ENCODE data around the gene NMT2.

Gene NMT2

GRCh38 chr10:15106352-15107013 is 62.0 kb downstream of the NMT2 start:
- peaks cover 6% of the 10 kb centered on the region for H3K4me1 Mint-ChIP-seq (ENCODE audit: low read depth)
- H3K36me3 Mint-ChIP-seq = peaks cover 7% of the 10 kb centered on the region

GRCh38 chr10:15103513-15103912 is 65.0 kb downstream of the NMT2 start:
- Mint-ChIP-seq H3K36me3 (peaks cover 5% of the 10 kb centered on the region), H3K27ac (peak overlapping the region; percentile 28), H3K4me1 (ENCODE audit: low read depth) (peaks cover 23% of the 10 kb centered on the region), H3K9me3 (ENCODE audit: low read depth) (no peaks in the 10 kb centered on the region), H3K27me3 (no peaks in the 10 kb centered on the region), H3K4me3 (no peak overlapping the region)

More at GRCh38 chr10:15106352-15107013, 62.0 kb downstream of the NMT2 start:
- no peak overlapping the region for H3K4me3 Mint-ChIP-seq
- no peaks in the 10 kb centered on the region for H3K9me3 Mint-ChIP-seq (ENCODE audit: low read depth)
- H3K27me3 Mint-ChIP-seq = no peaks in the 10 kb centered on the region
- peak overlapping the region; percentile 35 for H3K27ac Mint-ChIP-seq

DNA sequence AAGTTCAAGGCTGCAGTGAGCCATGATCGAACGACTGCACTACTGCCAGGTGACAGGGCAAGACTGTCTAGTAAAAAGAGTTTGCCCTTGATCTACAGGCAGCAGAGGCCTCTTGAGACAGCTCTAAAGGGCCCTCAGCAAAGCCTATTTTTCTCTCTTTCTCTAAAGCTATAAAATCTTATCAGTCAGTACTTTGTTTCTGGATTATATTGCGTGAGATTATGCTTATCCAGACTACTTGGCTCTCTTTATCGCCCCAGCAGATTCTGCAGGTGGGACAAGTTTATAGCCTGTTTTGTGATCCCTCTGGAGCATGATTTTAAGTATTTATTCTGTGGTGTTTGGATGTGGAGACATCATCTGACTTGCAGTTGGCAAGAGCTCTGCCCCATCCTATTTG is 68.6 kb downstream of the NMT2 start:
- no peaks in the 10 kb centered on the region for H3K27me3 Mint-ChIP-seq
- peaks cover 29% of the 10 kb centered on the region for H3K4me1 Mint-ChIP-seq (ENCODE audit: low read depth)
- H3K4me3 Mint-ChIP-seq = peak overlapping the region; percentile 72
- peak overlapping the region; percentile 83 for H3K27ac Mint-ChIP-seq
- H3K9me3 Mint-ChIP-seq (ENCODE audit: low read depth) = no peaks in the 10 kb centered on the region
- H3K36me3 Mint-ChIP-seq = peaks cover 3% of the 10 kb centered on the region

DNA sequence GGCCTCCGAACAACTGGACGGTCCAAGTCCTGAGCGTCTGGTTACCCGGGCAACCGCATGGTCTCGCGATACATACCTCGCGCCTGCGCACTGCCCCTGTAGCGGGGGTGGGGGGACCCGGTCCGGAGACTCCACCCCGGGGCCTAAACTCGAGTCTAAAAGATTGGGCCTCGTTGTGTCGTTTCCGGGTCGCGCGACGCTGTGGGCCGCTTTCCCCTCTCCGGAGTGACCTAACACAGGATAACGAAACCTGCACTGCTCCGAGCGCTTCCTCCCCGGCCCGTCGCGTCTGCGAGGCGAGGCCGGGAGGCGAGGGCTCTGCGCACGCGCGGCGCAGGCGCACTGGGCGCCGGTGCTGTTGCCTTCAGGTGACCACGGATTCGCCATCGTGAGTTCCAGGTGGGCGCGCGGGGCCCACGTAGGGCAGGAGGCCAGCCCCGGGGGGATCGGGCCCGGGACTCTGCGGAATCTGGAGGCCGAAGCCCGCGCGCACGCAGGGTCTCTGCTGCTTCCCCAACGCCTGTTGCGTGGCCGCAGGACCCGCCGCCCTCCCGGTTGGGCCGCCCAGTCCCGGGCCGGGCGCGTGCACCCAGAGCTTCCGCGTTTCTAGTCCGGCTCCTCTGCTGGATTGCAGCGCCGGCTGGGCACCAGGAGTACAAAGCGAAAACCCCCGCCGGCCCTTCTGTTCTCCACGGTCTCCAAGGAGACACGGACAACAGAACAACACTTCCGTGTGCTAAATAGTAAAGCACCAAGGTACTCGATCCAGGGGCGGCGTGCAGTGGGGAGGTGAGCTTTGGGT is 71.3 kb downstream of the NMT2 start, which contains the start of gene RPP38:
TSS of gene RPP38 (plus strand) at position 345 of the 802 bp plus-strand sequence. CDS start 5,960 bp downstream, outside the sequence.
- Mint-ChIP-seq H3K27me3 (no peaks in the 10 kb centered on the region), H3K4me3 (peak within 1 kb of the TSS; percentile 99), H3K4me1 (ENCODE audit: low read depth) (peaks cover 29% of the 10 kb centered on the region), H3K27ac (peak within 1 kb of the TSS; percentile 98), H3K9me3 (ENCODE audit: low read depth) (no peaks in the 10 kb centered on the region), H3K36me3 (peaks cover 2% of the 10 kb centered on the region)

GRCh38 chr10:15096661-15097010 is 71.9 kb downstream of the NMT2 start:
- H3K27ac Mint-ChIP-seq = peak overlapping the region; percentile 80
- H3K4me1 Mint-ChIP-seq (ENCODE audit: low read depth) = peaks cover 29% of the 10 kb centered on the region
- peak overlapping the region; percentile 99 for H3K4me3 Mint-ChIP-seq
- no peaks in the 10 kb centered on the region for H3K9me3 Mint-ChIP-seq (ENCODE audit: low read depth)
- no peaks in the 10 kb centered on the region for H3K27me3 Mint-ChIP-seq
- peaks cover 2% of the 10 kb centered on the region for H3K36me3 Mint-ChIP-seq

- Mint-ChIP-seq H3K36me3 (no peaks in the 10 kb centered on the region), H3K27ac (no peak overlapping the region), H3K27me3 (no peaks in the 10 kb centered on the region), H3K4me3 (no peak overlapping the region), H3K4me1 (ENCODE audit: low read depth) (peaks cover 12% of the 10 kb centered on the region), H3K9me3 (ENCODE audit: low read depth) (no peaks in the 10 kb centered on the region)
Measured at GRCh38 chr10:15092855-15093408, 75.6 kb downstream of the NMT2 start.

DNA sequence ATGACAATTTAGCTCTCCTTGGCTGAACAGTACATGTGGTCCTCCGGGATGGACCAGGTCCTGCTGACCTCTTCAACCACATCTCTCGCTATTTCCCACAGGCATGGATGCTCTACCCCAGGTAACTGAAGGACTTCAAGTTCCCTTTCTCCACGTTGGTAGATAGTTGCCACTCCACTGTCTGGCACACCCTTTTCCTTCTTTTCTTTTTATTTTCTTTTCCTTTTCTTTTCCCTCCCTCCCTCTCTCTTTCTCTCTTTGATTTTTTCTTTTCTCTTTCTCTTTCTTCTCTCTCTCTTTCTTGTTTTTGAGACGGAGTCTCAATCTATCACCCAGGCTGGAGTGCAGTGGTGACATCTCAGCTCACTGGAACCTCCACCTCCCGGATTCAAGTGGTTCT is 77.1 kb downstream of the NMT2 start:
- H3K36me3 Mint-ChIP-seq = no peaks in the 10 kb centered on the region
- H3K27ac Mint-ChIP-seq = no peak overlapping the region
- H3K9me3 Mint-ChIP-seq (ENCODE audit: low read depth) = no peaks in the 10 kb centered on the region
- no peaks in the 10 kb centered on the region for H3K27me3 Mint-ChIP-seq
- H3K4me1 Mint-ChIP-seq (ENCODE audit: low read depth) = peaks cover 3% of the 10 kb centered on the region
- H3K4me3 Mint-ChIP-seq = no peak overlapping the region

GRCh38 chr10:15088428-15089261 is 79.8 kb downstream of the NMT2 start, which contains the start of gene ACBD7:
Gene ACBD7, minus strand, starts transcription at chr10:15088776. Its CDS starts 48 bp downstream, at chr10:15088728.
- no peaks in the 10 kb centered on the region for H3K27me3 Mint-ChIP-seq
- H3K36me3 Mint-ChIP-seq = no peaks in the 10 kb centered on the region
- peaks cover 2% of the 10 kb centered on the region for H3K4me1 Mint-ChIP-seq (ENCODE audit: low read depth)
- peak within 1 kb of the TSS; percentile 74 for H3K4me3 Mint-ChIP-seq
- H3K27ac Mint-ChIP-seq = no peak within 1 kb of the TSS
- no peaks in the 10 kb centered on the region for H3K9me3 Mint-ChIP-seq (ENCODE audit: low read depth)

DNA sequence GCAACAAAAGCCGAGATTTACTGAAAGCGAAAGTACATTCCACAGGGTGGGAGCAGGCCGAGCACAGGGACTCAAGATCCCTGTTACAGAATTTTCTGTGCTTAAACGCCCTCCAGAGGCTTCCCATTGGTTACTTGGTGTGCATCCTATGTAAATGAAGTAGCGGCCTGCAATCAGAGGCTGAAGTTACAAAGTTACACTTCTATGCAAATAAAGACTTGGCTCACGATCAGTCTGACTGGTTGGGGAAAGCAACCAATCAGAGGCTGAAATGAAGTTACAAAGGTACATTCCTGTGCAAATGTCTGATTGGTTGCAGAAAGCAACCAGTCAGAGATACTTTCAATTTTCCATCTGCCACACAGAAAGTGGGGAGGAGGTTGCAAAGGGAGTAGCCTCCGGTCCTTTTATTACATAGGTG is 84.0 kb downstream of the NMT2 start:
- H3K27me3 Mint-ChIP-seq = no peaks in the 10 kb centered on the region
- no peak overlapping the region for H3K4me3 Mint-ChIP-seq
- H3K27ac Mint-ChIP-seq = no peak overlapping the region
- no peaks in the 10 kb centered on the region for H3K9me3 Mint-ChIP-seq (ENCODE audit: low read depth)
- H3K4me1 Mint-ChIP-seq (ENCODE audit: low read depth) = peaks cover 2% of the 10 kb centered on the region
- no peaks in the 10 kb centered on the region for H3K36me3 Mint-ChIP-seq

GRCh38 chr10:15083674-15084501 is 84.6 kb downstream of the NMT2 start:
- no peak overlapping the region for H3K27ac Mint-ChIP-seq
- peaks cover 2% of the 10 kb centered on the region for H3K4me1 Mint-ChIP-seq (ENCODE audit: low read depth)
- no peaks in the 10 kb centered on the region for H3K36me3 Mint-ChIP-seq
- H3K9me3 Mint-ChIP-seq (ENCODE audit: low read depth) = no peaks in the 10 kb centered on the region
- no peak overlapping the region for H3K4me3 Mint-ChIP-seq
- no peaks in the 10 kb centered on the region for H3K27me3 Mint-ChIP-seq

DNA sequence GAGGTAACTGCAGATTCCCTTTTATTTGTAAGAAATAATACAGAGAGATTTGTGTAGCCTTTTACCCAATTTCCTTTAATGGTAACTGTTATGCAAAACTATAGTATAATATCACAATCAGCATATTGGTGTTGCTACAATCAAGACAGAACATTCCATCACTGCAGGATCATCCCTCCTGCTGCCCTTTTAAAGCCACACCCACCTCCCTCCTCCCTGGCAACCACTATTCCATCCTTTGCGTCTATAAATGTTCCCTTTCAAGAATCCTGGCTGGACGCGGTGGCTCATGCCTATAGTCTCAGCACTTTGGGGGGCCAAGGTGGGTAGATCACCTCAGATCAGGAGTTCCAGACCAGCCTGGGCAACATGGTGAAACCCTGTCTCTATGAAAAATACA is 93.1 kb downstream of the NMT2 start:
- H3K27me3 Mint-ChIP-seq = peaks cover 3% of the 10 kb centered on the region
- H3K36me3 Mint-ChIP-seq = no peaks in the 10 kb centered on the region
- no peaks in the 10 kb centered on the region for H3K4me1 Mint-ChIP-seq (ENCODE audit: low read depth)
- H3K4me3 Mint-ChIP-seq = no peak overlapping the region
- H3K27ac Mint-ChIP-seq = no peak overlapping the region
- H3K9me3 Mint-ChIP-seq (ENCODE audit: low read depth) = no peaks in the 10 kb centered on the region

- Mint-ChIP-seq H3K4me3 (no peak overlapping the region), H3K27ac (no peak overlapping the region), H3K4me1 (ENCODE audit: low read depth) (no peaks in the 10 kb centered on the region), H3K27me3 (peaks cover 3% of the 10 kb centered on the region), H3K9me3 (ENCODE audit: low read depth) (no peaks in the 10 kb centered on the region), H3K36me3 (no peaks in the 10 kb centered on the region)
Measured at GRCh38 chr10:15072358-15072757, 96.1 kb downstream of the NMT2 start.

DNA sequence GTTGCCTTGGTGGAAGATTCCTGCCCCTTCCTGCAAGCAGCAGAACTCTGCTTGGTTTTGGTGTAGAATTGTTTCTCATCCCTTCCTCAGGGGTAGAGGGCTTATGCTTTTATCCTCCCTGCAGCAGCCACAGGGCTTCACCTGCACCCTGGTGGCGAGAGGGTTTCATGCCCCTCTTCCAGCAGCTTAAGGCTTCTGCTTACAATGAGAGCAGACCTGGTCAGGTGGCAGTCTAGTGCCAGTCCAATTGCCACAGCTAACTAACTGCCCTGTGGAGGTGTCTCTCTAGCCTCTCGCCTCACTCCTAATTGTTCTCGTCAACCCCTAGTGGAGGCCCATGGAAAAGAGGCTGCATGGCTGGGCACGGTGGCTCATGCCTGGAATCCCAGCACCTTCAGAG is 99.3 kb downstream of the NMT2 start:
- H3K27me3 Mint-ChIP-seq = peaks cover 7% of the 10 kb centered on the region
- H3K27ac Mint-ChIP-seq = no peak overlapping the region
- peaks cover 5% of the 10 kb centered on the region for H3K9me3 Mint-ChIP-seq (ENCODE audit: low read depth)
- H3K4me3 Mint-ChIP-seq = no peak overlapping the region
- H3K36me3 Mint-ChIP-seq = peaks cover 6% of the 10 kb centered on the region
- no peaks in the 10 kb centered on the region for H3K4me1 Mint-ChIP-seq (ENCODE audit: low read depth)

DNA sequence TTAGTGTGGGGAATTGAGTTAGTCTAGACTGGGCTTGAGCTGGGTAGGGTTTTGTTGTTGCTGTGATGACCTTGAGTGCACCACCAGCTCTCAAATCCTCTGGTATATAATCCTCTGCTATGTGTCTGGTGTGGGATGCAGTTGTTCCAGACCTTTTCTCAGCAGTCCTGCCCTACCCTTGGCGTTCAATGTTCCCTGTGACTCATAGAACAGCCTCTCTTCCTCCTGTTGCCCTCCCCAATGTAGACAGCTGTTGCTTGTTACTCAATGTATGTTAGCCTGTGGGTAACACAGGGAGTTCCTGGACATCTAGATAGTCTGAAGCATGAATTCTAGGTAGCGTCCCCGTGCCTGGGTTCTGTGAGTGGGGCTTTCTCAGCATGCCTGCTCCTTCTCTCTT is 99.7 kb downstream of the NMT2 start:
- Mint-ChIP-seq H3K4me3 (no peak overlapping the region), H3K27ac (no peak overlapping the region), H3K36me3 (peaks cover 6% of the 10 kb centered on the region), H3K27me3 (peaks cover 9% of the 10 kb centered on the region), H3K4me1 (ENCODE audit: low read depth) (no peaks in the 10 kb centered on the region), H3K9me3 (ENCODE audit: low read depth) (peaks cover 5% of the 10 kb centered on the region)
